Measurements from ENCODE around the gene OSMR.

DNA sequence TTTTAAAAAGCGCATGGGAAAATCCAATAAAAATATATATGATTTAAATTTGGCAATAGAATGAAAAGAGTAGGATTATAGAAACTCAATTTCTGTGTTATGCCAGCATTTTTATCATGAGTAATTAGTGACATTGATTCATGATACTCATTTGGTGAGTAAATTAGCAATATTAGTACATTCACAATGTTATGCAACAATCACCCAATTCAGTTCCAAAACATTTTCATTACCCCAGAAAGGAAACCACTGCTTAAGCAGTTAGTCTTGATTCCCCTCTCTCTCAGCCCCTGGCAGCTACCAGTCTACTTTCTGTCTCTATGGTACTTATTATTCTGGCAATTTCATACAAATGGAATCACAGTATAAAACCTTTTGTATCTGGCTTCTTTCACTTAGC is 27.0 kb downstream of the OSMR start:
- TF ChIP-seq, protein P1, sequence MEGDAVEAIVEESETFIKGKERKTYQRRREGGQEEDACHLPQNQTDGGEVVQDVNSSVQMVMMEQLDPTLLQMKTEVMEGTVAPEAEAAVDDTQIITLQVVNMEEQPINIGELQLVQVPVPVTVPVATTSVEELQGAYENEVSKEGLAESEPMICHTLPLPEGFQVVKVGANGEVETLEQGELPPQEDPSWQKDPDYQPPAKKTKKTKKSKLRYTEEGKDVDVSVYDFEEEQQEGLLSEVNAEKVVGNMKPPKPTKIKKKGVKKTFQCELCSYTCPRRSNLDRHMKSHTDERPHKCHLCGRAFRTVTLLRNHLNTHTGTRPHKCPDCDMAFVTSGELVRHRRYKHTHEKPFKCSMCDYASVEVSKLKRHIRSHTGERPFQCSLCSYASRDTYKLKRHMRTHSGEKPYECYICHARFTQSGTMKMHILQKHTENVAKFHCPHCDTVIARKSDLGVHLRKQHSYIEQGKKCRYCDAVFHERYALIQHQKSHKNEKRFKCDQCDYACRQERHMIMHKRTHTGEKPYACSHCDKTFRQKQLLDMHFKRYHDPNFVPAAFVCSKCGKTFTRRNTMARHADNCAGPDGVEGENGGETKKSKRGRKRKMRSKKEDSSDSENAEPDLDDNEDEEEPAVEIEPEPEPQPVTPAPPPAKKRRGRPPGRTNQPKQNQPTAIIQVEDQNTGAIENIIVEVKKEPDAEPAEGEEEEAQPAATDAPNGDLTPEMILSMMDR (IDR thresholded peaks at IDR 0.05; ENCODE audit: insufficient read depth, low read length, poor library complexity, severe bottlenecking), result no peak
- no peak for TF ChIP-seq EZH2phosphoT487 (conservative IDR thresholded peaks at IDR 0.05; ENCODE audit: low read length)
